ENCODE data around the gene ST6GALNAC4.

The ST6GALNAC4 gene

GRCh38 chr9:127910613-127911205, 6.1 kb downstream of the ST6GALNAC4 start:
- DNase-seq = no peak

- no peak for DNase-seq
Measured at GRCh38 chr9:127909839-127910273, 7.0 kb downstream of the ST6GALNAC4 start.

GRCh38 chr9:127908660-127908926, 8.2 kb downstream of the ST6GALNAC4 start:
- no peak for DNase-seq

- no peak for DNase-seq
Measured at GRCh38 chr9:127907867-127908659, 8.8 kb downstream of the ST6GALNAC4 start.

GRCh38 chr9:127905788-127906191, 11.1 kb downstream of the ST6GALNAC4 start:
- DNase-seq = no peak

GRCh38 chr9:127905004-127905728, 11.7 kb downstream of the ST6GALNAC4 start:
- DNase-seq = no peak

- no peak for DNase-seq
Measured at GRCh38 chr9:127904561-127905003, 12.3 kb downstream of the ST6GALNAC4 start.

- no peak for DNase-seq
Measured at GRCh38 chr9:127903557-127904475, 13.0 kb downstream of the ST6GALNAC4 start.

- DNase-seq = no peak
Measured at GRCh38 chr9:127899128-127899943, 17.5 kb downstream of the ST6GALNAC4 start, which contains the start of gene ST6GALNAC6. Gene ST6GALNAC6, minus strand, starts transcription at chr9:127899603. Its CDS starts 1,622 bp downstream, at chr9:127897981.

- DNase-seq = no peak
Measured at GRCh38 chr9:127898433-127899127, 18.3 kb downstream of the ST6GALNAC4 start.

- no peak for DNase-seq
Measured at GRCh38 chr9:127897193-127897692, 19.6 kb downstream of the ST6GALNAC4 start.

- DNase-seq = no peak
Measured at GRCh38 chr9:127896395-127897192, 20.2 kb downstream of the ST6GALNAC4 start.

- DNase-seq = no peak
Measured at GRCh38 chr9:127895811-127896210, 21.0 kb downstream of the ST6GALNAC4 start.

GRCh38 chr9:127893392-127893791, 23.4 kb downstream of the ST6GALNAC4 start:
- no peak for DNase-seq

GRCh38 chr9:127892831-127893230, 24.0 kb downstream of the ST6GALNAC4 start:
- no peak for DNase-seq

GRCh38 chr9:127890053-127890452, 26.8 kb downstream of the ST6GALNAC4 start:
- DNase-seq = no peak

- DNase-seq = no peak
Measured at GRCh38 chr9:127887792-127888191, 29.0 kb downstream of the ST6GALNAC4 start.

GRCh38 chr9:127886401-127886972, 30.4 kb downstream of the ST6GALNAC4 start:
- DNase-seq = no peak

- no peak for DNase-seq
Measured at GRCh38 chr9:127885508-127886281, 31.1 kb downstream of the ST6GALNAC4 start.
